Fibroblast of skin of abdomen (primary cell): ENCODE measurements around the gene DLGAP5.

ENCODE experiments used
- DNase-seq: peaks from one replicate; pipeline ENCODE4 v3.0.0-alpha.2; 2013

Gene DLGAP5

GRCh38 chr14:55129428-55130195 lies 61.8 kb downstream of the DLGAP5 start:
- DNase-seq, result peak; percentile 64

GRCh38 chr14:55129086-55129427 lies 62.3 kb downstream of the DLGAP5 start, which contains the start of gene LGALS3:
LGALS3 (plus strand) TSS chr14:55129252; CDS start chr14:55137374, 8,122 bp downstream.
- DNase-seq, result peak; percentile 51

GRCh38 chr14:55128386-55129085 lies 62.8 kb downstream of the DLGAP5 start:
- DNase-seq, result no peak

GRCh38 chr14:55127460-55127951 lies 63.9 kb downstream of the DLGAP5 start:
- no peak for DNase-seq

GRCh38 chr14:55126932-55127459 lies 64.4 kb downstream of the DLGAP5 start:
- no peak for DNase-seq

- no peak for DNase-seq
Observed at GRCh38 chr14:55126034-55126433, 65.4 kb downstream of the DLGAP5 start.

- DNase-seq, result no peak
Observed at GRCh38 chr14:55125403-55125802, 66.0 kb downstream of the DLGAP5 start.

- no peak for DNase-seq
Observed at GRCh38 chr14:55124774-55125386, 66.5 kb downstream of the DLGAP5 start.

- no peak for DNase-seq
Observed at GRCh38 chr14:55123852-55124639, 67.3 kb downstream of the DLGAP5 start.

- DNase-seq, result peak; percentile 91
Observed at GRCh38 chr14:55123101-55123500, 68.3 kb downstream of the DLGAP5 start.

- DNase-seq, result peak; percentile 49
Observed at GRCh38 chr14:55122440-55122986, 68.9 kb downstream of the DLGAP5 start.

GRCh38 chr14:55121628-55122439 lies 69.6 kb downstream of the DLGAP5 start:
- no peak for DNase-seq

GRCh38 chr14:55120571-55121495 lies 70.6 kb downstream of the DLGAP5 start:
- DNase-seq, result no peak

GRCh38 chr14:55118761-55119160 lies 72.6 kb downstream of the DLGAP5 start:
- no peak for DNase-seq

- DNase-seq, result no peak
Observed at GRCh38 chr14:55117803-55118441, 73.5 kb downstream of the DLGAP5 start.

GRCh38 chr14:55116246-55117030 lies 74.9 kb downstream of the DLGAP5 start:
- DNase-seq, result no peak

- DNase-seq, result no peak
Observed at GRCh38 chr14:55115861-55116245, 75.5 kb downstream of the DLGAP5 start.

- DNase-seq, result no peak
Observed at GRCh38 chr14:55115460-55115859, 75.9 kb downstream of the DLGAP5 start.

GRCh38 chr14:55114720-55115119 lies 76.7 kb downstream of the DLGAP5 start:
- no peak for DNase-seq
